ENCODE results near the gene SDCCAG8. TPM values are rescaled to one million over a fixed set of nuclear protein-coding genes. Genes with fewer than 3 reads are reported as not detected.

SDCCAG8 gene
- total RNA-seq, 1 donor from 2014 or later = 48.2 TPM

DNA sequence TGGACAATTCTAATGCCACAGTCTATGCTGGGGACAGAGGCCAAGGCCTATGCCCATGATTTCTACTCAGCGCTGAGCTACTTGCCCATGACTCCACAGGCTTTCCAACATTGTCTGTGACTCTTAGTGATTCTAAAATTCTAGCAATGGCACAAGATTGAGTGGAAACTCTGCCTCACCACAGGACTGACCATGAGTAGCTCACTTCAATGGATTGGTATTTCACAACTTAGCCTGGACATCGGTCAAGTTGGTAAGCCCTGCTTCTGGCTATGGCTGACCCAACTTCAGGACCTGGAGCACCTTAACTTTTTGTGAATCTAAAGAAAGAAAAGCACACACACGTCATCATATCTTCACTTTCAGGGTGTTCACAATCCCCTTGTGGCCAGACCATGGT is 255.1 kb downstream of the SDCCAG8 start:
- no peak for DNase-seq

DNA sequence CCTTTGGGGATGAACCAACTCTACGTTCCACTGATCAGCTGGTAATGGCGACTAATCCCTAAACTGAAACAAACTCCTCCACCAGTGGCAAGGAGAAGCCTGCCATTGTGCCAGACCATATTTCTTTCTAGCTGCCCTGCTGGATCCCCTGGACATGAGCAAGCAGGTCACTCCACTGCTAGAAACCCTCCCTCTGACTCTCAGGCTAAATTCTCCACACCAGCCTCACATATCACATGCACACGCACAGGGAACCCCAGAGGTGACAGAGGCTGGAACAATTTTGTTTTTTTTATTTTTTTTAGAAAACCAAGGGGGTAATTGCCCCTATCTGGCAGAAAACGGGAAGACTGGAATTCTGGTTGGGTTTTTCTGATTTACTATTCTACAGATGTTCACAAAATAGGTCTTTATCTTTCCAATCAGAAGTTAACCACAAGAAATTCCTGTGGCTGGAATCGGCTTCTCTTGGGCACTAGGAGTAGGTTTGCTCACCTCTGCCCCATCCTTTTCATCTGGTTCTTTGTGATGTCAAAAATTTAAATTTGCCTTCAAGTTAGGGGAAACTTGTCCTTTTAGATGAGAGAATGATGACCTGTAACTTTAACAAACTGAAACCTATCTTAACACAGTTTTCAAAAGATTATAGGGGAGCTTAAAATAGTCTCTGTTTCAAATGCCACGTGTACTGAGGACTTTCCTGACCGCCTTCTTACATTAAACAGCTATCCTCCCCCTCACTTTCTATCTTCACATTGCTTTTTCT is 258.1 kb downstream of the SDCCAG8 start:
- DNase-seq = no peak

DNA sequence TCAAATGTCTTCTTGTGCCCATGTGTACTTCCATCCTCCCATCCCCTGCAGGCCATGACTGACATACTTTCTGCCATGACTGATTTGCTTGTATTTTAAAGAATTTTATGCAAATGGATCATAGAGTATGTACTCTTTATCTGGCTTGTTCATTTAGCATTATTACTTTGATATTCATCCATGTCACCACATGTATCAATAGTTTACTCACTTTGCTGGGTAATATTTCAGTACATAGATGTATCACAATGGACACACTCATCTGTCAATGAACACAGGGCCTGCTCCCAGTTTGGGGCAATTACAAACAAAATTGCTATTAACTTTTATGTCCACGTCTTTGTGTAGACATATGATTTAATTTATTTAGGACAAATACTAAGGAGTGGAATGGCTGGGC is 259.1 kb downstream of the SDCCAG8 start:
- DNase-seq = no peak

DNA sequence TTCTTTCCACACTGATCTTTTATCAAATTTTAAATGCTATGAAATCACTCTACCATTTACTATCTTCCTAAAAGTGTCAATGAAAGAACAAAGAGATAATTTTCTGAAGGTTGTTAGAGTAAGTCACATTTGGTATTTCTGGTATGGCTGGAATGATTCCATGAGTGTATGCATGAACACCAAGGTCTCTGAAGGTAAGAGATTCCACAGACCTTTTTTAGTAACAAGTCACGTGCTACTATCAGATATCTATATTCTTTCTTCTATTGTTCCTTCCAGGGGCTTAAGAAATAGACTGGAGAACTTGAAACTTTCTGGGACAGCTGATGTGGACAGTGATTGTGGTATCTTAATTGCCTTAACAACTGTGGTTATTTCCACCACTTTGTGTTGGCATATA is 265.0 kb downstream of the SDCCAG8 start:
- no peak for DNase-seq

DNA sequence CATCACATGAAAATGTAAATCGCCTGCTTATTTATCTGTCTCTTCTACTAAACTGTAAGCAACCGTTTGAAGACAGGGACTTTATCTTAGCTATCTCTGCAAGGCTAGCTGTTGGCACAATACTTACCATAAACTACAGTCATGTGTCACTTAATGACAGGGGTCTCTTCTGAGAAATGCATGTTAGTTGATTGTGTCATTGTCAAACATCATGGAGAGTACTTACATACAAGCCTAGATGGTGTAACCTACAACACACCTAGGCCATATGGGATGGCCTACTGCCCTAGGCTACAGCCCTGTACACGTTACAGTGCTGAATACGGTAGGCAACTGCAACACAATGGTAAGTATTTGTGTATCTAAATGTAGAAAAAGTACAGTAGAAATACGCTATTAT is 267.9 kb downstream of the SDCCAG8 start:
- DNase-seq = no peak

DNA sequence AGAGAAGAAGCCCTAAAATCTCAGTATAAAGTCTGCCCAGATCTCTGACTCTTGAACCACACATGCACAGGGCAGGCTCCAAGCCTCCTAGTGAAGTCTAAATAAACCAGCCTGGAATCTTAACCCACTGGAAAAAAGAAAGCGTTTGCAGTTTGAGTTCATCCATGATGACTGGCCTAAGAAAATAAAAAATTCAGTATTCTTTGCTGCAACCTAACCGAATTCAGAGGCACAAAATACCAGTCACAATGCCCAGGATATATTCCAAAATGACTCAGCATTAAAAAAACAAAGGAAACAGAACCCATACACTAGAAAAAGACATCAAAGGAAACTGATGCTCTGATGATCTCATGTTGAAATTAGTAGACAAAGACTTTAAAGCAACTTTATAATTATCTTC is 269.2 kb downstream of the SDCCAG8 start:
- DNase-seq = peak; percentile 84

DNA sequence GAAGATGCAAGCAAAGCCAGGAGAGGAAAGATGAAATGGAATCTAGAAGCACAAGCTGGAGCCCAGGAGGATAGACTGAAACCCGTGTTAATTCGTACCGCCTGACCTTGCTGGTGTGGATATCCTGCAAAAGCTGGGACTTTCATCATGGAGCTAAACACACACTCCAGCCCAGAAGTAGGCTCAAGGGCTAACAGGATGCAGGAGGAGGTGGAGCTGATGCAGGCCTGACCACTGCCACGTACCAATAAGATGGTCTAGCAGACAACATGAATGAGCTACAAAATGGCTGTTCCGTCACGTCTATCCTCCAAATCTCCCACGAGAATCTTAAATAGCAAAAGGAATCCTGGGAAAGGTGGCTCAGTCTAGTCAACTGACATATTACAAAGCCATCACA is 270.3 kb downstream of the SDCCAG8 start:
- no peak for DNase-seq

DNA sequence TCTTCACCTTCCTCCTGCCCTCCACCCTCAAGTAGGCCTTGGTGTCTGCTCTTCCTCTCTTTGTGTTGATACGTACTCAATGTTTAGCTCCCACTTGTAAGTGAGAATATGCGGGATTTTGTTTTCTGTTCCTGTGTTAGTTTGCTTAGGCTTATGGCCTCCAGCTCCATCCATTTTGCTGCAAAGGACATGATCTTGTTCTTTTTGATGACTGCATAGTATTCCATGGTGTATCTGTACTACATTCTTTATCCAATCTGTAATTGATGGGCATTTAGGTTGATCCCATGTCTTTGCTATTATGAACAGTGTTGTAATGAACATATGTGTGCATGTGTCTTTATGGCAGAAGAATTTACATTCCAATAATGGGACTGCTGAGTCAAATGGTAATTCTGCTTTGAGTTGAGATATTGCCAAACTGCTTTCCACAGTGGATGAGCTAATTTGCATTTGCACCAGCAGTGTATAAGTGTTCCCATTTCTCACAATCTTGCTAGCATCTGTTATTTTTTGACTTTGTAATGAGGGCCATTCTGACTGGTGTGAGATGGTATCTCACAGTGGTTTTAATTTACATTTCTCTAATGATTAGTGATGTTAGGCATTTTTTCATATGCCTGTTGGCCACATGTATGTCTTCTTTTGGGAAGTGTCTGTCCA is 272.7 kb downstream of the SDCCAG8 start:
- no peak for DNase-seq

DNA sequence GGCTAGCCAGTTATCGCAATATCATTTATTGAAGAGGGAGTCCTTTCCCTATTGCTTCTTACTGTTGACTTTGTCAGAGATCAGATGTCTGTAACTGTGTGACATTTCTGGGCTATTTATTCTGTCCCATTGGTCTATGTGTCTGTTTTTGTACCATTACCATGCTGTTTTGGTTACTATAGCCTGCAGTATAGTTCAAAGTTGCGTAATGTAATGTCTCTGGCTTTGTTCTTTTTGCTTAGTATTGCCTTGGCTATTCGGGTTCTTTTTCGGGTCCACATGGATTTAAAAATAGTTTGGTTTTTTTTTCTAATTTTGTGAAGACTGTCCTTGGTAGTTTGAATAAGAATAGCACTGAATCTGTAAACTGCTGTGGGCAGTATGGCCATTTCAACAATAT is 273.7 kb downstream of the SDCCAG8 start:
- no peak for DNase-seq

DNA sequence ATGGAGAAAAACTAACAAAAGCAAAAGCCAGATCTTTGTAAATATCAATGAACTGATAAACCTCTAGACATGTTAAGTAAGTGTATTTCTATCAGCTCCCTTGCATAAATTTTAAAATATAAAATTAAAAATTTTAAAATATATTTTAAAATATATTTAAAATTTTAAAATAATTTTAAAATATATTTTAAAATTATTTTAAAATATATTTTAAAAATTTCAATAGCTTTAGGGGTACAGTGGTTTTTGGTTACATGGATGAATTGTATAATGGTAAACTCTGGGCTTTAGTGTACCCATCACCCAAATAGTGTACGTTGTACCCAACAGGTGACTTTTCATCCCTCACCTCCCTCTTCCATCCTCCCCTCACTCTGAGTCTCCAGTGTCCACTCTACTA is 279.2 kb downstream of the SDCCAG8 start:
- no peak for DNase-seq

DNA sequence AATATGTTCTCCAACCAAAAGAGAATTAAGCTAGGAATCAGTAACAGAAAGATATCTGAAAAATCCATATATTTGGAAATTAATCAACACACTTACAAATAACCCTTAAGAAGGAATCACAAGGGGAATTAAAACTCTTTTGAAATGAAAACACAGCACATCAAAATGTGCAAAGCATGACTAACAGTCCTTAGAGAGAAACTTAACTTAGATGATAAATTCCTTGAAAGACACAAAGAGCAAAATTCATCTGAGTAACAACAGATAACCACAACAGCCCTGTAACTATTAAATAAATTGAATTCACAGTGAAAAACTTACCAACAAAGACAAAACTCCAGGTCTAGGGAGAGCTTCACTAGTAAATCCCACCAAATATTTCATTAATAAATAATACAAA is 283.8 kb downstream of the SDCCAG8 start:
- DNase-seq = no peak

DNA sequence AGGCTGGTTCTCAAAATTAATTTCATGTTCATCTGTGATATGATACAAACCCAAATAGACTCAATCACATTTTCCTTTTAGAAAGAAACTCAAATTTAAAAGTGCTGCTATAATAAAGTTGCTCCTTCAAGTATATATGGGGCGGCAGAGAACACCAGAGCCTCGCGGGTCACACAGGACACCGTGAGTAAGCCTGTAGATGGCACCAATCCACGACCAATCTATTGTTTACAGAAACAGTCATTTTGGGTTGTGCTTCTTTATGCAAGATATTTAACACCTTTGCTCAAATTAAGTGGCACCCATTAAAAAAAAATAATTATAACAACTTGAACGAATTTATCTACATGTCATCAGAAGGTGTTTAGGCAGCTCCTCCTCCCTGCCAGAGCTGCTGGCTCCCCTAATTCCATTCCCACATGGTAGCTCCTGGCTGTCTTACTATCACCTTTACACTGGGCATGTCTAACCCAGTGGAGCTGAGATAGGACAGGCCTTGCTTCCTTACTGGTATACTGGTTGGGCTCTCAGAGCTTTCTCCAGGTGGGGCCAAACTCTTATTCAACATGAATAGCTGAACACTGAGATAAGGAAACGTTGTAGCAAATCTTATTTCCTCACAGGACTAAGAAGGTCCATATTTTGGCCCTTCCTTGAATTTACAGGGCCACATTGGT is 287.0 kb downstream of the SDCCAG8 start:
- DNase-seq = peak; percentile 20

DNA sequence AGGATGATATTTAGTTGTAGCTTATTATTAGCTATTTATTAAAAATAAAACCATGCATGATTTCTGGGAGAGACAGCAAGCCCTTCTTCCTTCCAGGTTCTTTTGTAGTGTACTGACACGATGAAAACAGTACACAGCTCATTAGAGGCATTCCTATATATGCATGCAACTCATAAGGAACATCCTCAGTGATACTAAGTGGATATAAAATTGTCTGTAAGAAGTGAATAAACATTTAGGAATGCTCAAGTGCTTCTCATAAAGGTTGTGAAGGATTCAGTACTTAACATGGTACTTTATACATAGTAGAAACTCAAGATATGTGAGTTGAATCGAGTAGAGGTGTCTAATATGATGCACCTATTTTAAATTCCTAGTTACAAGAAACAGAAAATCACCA is 287.7 kb downstream of the SDCCAG8 start:
- DNase-seq = no peak

DNA sequence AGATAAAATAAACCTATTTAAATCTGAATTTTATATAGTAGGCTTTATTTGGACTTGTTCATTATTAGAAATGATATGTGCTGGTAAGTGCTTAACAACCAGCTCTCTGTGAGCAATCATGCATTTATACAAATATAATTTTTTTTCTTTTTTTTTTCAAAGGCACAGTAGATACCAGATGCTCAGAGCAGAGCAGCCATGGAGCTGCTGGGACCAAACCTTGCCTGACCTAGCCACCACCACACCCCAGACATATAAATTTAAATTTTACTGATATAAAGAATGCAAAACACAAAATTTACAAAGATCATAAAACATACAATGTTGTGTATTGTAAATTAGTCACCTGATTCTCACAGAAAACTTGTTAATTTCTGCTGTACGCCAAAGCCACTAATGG is 290.6 kb downstream of the SDCCAG8 start:
- DNase-seq = no peak

DNA sequence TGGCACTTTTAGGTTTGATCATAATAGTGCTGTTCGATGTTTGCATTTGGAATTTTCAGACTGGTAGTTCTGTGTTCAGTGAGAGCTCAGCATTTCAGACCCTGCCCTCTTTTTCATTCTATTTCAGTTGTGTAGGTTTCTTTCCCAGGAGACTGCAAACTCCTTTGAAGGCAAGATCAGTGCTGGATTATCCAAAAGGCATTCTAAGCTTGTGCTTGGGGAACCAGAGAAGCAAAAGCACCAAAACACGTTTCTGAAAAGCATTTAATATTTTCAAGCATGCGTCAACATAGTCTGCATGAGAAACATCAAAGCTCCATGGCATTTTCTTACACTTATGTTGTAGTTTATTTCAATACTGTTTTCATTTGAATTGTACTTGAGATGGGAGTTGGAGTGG is 292.1 kb downstream of the SDCCAG8 start:
- DNase-seq = no peak

DNA sequence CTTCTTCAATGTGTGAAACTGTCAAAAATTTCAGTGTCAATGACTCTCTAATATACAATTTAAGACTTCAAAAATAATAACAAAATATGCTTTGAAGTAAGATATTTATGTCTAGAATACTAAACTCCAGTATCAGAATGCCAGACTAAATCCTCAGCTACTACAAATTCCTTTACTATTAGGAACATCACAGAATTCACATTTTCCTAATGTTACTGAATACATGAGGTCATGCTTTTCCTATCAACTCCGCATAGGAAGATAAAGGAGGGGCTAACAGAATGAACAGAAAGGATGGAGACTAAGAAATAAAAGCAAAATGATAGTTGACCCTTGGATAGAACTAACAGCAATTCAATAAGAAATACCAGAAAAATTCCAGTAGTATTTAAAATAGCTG is 292.7 kb downstream of the SDCCAG8 start:
- no peak for DNase-seq

DNA sequence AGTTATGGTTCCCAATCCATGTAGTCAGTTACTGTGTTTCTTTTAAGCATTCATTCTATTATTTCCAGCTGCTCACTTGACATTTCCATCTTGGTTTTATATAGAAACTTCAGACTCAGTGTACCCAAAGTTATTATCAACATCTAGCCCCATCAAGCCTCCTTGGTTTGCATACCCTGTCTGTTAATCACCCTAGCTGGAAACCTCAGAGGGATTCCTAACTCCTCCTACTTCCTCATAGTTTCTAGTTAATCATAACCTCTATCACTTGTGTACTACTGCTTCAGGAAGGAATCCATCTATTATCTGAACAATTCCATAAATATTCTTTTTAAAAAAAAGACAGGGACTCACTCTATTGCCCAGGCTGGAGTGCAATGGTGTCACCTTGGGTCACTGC is 293.3 kb downstream of the SDCCAG8 start:
- no peak for DNase-seq

Other genes starting within 250 kb of the SDCCAG8 start
- gene CEP170, start 760 bp upstream of the SDCCAG8 start, total RNA-seq = 87.3 and 143 TPM in 2 replicates

All from dermis blood vessel endothelial cell (primary cell).